ENCODE data around the gene RSL1D1. TPM values are rescaled to one million over a fixed set of nuclear protein-coding genes. Genes with fewer than 3 reads are reported as not detected.
"Not testable (repeated sequence)": the region's sequence is repeated elsewhere in the genome, so short reads cannot be mapped to it uniquely, and the experiment has no call there.

Gene RSL1D1
- total RNA-seq, 3 donors from 2014 or later (not counting 1 experiment from before 2014, with no cell fraction given): 66.3 to 102 (median 99.1) TPM

DNA sequence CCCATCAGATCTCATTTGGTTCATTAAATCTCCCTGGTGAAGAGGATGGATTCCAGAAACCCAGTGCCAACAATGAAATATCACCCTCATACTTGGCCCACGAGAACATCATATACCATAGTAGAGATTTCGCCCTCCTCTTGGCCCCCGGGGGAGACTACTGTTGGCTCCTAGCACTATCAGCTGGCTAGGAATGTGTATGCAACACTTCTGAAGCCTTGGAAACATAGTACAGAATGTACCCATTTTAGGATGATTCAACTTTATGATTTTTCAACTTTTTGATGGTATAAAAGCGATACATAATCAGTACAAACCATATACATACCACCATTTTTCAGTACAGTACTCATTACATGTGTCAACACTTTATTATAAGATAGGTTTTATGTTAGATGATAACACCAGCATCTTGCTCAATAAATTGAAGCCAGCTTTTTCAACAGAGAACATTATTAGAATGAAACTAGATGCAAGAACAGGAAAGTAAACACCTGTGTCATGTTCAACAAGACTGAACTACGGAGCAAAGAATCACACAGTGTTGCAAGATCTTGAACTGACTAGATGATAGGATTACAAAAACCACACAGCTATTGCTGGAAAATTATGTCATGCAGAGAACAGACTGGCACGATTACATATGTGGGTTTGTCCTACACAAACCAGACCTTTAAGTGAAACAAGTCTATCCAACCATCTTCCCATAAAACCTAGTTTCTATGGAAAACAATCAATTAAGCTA, 17.2 kb downstream of the RSL1D1 start:
- no peak overlapping the region for H3K4me3 ChIP-seq (ENCODE audit: low read length)
- ATAC-seq: peak in 1 of 3 donors; percentile 54
- Mint-ChIP-seq H3K27ac (no peak overlapping the region), H3K4me3 (no peak overlapping the region), H3K9me3 (no peaks in the 10 kb centered on the region), H3K4me1 (no peaks in the 10 kb centered on the region), H3K36me3 (peaks cover 5% of the 10 kb centered on the region), H3K27me3 (ENCODE audit: low read depth in 2 of 2) (no peaks in the 10 kb centered on the region)
- TF ChIP-seq, protein P1, sequence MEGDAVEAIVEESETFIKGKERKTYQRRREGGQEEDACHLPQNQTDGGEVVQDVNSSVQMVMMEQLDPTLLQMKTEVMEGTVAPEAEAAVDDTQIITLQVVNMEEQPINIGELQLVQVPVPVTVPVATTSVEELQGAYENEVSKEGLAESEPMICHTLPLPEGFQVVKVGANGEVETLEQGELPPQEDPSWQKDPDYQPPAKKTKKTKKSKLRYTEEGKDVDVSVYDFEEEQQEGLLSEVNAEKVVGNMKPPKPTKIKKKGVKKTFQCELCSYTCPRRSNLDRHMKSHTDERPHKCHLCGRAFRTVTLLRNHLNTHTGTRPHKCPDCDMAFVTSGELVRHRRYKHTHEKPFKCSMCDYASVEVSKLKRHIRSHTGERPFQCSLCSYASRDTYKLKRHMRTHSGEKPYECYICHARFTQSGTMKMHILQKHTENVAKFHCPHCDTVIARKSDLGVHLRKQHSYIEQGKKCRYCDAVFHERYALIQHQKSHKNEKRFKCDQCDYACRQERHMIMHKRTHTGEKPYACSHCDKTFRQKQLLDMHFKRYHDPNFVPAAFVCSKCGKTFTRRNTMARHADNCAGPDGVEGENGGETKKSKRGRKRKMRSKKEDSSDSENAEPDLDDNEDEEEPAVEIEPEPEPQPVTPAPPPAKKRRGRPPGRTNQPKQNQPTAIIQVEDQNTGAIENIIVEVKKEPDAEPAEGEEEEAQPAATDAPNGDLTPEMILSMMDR (IDR thresholded peaks at IDR 0.05): no peak
- H3K27me3 ChIP-seq (ENCODE audit: control insufficient read depth, insufficient read depth, low read length): no peaks in the 10 kb centered on the region
- no peaks in the 10 kb centered on the region for H3K9me3 ChIP-seq (ENCODE audit: control insufficient read depth, insufficient read depth, low read length)
- H3K4me1 ChIP-seq (ENCODE audit: control insufficient read depth, insufficient read depth, low read length): no peaks in the 10 kb centered on the region
- H3K27ac ChIP-seq (ENCODE audit: low read length): no peak overlapping the region
- intact Hi-C loops (cut with micrococcal nuclease): no loop called here
- 77% methylated on average over 5 of the region's 6 CpGs for WGBS (ENCODE audit: insufficient coverage)
- no peak for DNase-seq
- peaks cover 25% of the 10 kb centered on the region for H3K36me3 ChIP-seq (ENCODE audit: control insufficient read depth, insufficient read depth, low read length)

DNA sequence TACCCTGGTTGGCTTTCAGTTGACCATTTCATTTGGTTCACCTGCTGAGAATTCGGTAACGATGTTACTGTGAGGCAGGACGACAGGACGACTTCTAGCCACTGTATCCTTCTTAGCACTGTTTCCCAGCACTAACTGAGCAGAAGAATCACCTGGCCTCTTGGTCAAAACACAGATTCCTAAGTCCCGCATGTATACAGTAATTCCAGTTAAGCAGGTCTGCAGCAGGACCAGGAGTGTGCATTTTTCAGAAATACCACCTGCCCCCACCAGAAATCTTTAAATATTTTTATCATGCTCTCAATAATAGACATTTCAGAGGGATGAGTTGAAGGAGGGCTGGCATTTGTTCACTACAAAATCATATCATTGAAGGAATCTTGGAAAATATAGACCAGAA, 22.6 kb downstream of the RSL1D1 start:
- H3K4me3 Mint-ChIP-seq: no peak overlapping the region
- DNase-seq: no peak
- no peaks in the 10 kb centered on the region for H3K36me3 Mint-ChIP-seq
- no peaks in the 10 kb centered on the region for H3K27me3 Mint-ChIP-seq (ENCODE audit: low read depth in 2 of 2)
- ATAC-seq: no peak
- intact Hi-C loops (cut with micrococcal nuclease): no loop called here
- H3K9me3 ChIP-seq (ENCODE audit: control insufficient read depth, insufficient read depth, low read length): no peaks in the 10 kb centered on the region
- H3K9me3 Mint-ChIP-seq: no peaks in the 10 kb centered on the region
- H3K36me3 ChIP-seq (ENCODE audit: control insufficient read depth, insufficient read depth, low read length): no peaks in the 10 kb centered on the region
- TF ChIP-seq, protein P1 (IDR thresholded peaks at IDR 0.05): no peak
- no peak overlapping the region for H3K4me3 ChIP-seq (ENCODE audit: low read length)
- H3K27me3 ChIP-seq (ENCODE audit: control insufficient read depth, insufficient read depth, low read length): no peaks in the 10 kb centered on the region
- H3K4me1 Mint-ChIP-seq: no peaks in the 10 kb centered on the region
- H3K27ac Mint-ChIP-seq: no peak overlapping the region
- WGBS (ENCODE audit: insufficient coverage): 95% methylated on average over 5 of the region's 5 CpGs
- no peaks in the 10 kb centered on the region for H3K4me1 ChIP-seq (ENCODE audit: control insufficient read depth, insufficient read depth, low read length)
- no peak overlapping the region for H3K27ac ChIP-seq (ENCODE audit: low read length)

DNA sequence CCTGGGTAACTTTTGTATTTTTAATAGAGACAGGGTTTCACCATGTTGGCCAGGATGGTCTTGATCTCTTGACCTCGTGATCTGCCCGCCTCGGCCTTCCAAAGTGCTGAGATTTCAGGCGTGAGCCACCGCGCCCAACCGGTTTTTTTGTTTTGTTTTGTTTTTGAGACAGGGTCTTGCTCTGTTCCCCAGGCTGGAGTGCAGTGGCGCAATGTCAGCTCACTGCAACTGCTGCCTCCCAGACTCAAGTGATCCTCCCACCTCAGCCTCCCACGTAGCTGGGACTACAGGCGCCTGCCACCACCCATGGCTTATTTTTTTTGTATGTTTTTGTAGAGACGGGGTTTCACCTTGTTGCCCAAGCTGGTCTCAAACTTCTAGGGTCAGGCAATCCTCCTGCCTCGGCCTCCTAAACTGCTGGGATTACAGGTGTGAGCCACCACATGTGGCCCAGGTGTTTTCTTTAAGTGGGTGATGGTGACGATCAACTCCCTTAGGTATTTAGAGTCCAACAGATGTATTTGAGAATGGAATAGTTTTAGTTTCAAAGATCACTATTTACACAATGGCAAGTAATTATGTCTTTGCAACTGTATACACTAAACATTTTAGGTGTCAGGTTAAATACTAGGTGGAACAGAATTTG, 25.7 kb downstream of the RSL1D1 start:
- H3K4me1 ChIP-seq (ENCODE audit: control insufficient read depth, insufficient read depth, low read length); ATAC-seq; DNase-seq; H3K9me3 ChIP-seq (ENCODE audit: control insufficient read depth, insufficient read depth, low read length); H3K4me1 Mint-ChIP-seq; H3K27me3 Mint-ChIP-seq (ENCODE audit: low read depth in 2 of 2); H3K27me3 ChIP-seq (ENCODE audit: control insufficient read depth, insufficient read depth, low read length); intact Hi-C loops (cut with micrococcal nuclease); H3K36me3 Mint-ChIP-seq; H3K9me3 Mint-ChIP-seq; H3K4me3 ChIP-seq (ENCODE audit: low read length); H3K4me3 Mint-ChIP-seq; H3K27ac Mint-ChIP-seq; H3K36me3 ChIP-seq (ENCODE audit: control insufficient read depth, insufficient read depth, low read length); H3K27ac ChIP-seq (ENCODE audit: low read length): not testable (repeated sequence)
- 92% methylated on average over 13 of the region's 13 CpGs for WGBS (ENCODE audit: insufficient coverage)

DNA sequence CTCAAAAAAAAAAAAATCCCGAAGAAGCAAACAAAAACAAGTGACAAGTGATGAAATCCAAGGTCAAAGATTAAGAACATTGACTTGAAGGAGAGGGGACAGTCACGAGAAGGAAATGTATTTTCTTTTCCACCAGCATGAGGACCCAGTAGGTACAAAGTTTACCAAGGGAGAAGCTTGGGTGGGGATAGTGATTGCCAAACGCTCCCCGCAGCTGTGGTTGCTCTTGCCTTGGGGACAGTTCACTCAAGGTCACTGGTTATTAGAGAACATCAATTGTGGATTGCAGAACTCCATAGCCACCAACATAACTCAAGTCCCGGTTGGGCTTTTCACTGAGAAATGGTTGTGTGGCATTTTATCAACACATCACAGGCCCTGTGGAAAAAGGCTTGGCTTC, 27.0 kb downstream of the RSL1D1 start:
- H3K36me3 Mint-ChIP-seq: no peaks in the 10 kb centered on the region
- ATAC-seq: peak in 1 of 3 donors; percentile 35
- DNase-seq: no peak
- H3K27me3 Mint-ChIP-seq (ENCODE audit: low read depth in 2 of 2): no peaks in the 10 kb centered on the region
- H3K27ac ChIP-seq (ENCODE audit: low read length): no peak overlapping the region
- no peaks in the 10 kb centered on the region for H3K36me3 ChIP-seq (ENCODE audit: control insufficient read depth, insufficient read depth, low read length)
- WGBS (ENCODE audit: insufficient coverage): 91% methylated on average over 5 of the region's 5 CpGs
- TF ChIP-seq, protein P1 (IDR thresholded peaks at IDR 0.05): no peak
- no peaks in the 10 kb centered on the region for H3K9me3 ChIP-seq (ENCODE audit: control insufficient read depth, insufficient read depth, low read length)
- H3K4me1 ChIP-seq (ENCODE audit: control insufficient read depth, insufficient read depth, low read length): no peaks in the 10 kb centered on the region
- intact Hi-C loops (cut with micrococcal nuclease): no loop called here
- H3K27ac Mint-ChIP-seq: no peak overlapping the region
- no peak overlapping the region for H3K4me3 Mint-ChIP-seq
- H3K9me3 Mint-ChIP-seq: no peaks in the 10 kb centered on the region
- no peaks in the 10 kb centered on the region for H3K4me1 Mint-ChIP-seq
- H3K4me3 ChIP-seq (ENCODE audit: low read length): no peak overlapping the region
- H3K27me3 ChIP-seq (ENCODE audit: control insufficient read depth, insufficient read depth, low read length): no peaks in the 10 kb centered on the region

DNA sequence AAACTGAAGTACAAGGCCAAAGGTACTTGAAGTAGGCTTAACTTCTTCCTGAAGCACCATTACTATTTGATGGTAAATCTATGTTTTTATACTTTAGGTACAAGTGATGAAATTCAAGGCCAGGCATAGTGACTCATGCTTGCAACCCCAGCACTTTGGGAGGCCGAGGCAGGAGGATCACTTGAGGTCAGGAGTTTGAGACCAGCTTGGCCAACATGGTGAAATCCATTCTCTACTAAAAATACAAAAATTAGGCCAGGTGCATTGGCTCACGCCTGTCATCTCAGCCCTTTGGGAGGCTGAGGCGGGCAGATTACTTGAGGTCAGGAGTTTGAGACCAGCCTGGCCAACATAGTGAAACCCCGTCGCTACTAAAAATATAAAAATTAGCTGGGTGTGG, 27.7 kb downstream of the RSL1D1 start:
- H3K9me3 Mint-ChIP-seq; H3K27ac ChIP-seq (ENCODE audit: low read length); intact Hi-C loops (cut with micrococcal nuclease); H3K27me3 Mint-ChIP-seq (ENCODE audit: low read depth in 2 of 2); H3K36me3 Mint-ChIP-seq; H3K36me3 ChIP-seq (ENCODE audit: control insufficient read depth, insufficient read depth, low read length); H3K4me3 Mint-ChIP-seq; H3K4me3 ChIP-seq (ENCODE audit: low read length); H3K27ac Mint-ChIP-seq; ATAC-seq; DNase-seq; H3K4me1 Mint-ChIP-seq; H3K9me3 ChIP-seq (ENCODE audit: control insufficient read depth, insufficient read depth, low read length); H3K4me1 ChIP-seq (ENCODE audit: control insufficient read depth, insufficient read depth, low read length); H3K27me3 ChIP-seq (ENCODE audit: control insufficient read depth, insufficient read depth, low read length): not testable (repeated sequence)
- 94% methylated on average over 5 of the region's 5 CpGs for WGBS (ENCODE audit: insufficient coverage)
